CD14-positive monocyte (primary cell): ENCODE measurements around the gene SRGAP1. TPM values are rescaled to one million over a fixed set of nuclear protein-coding genes. Genes with fewer than 3 reads are reported as not detected.
"Not testable (repeated sequence)": the region's sequence is repeated elsewhere in the genome, so short reads cannot be mapped to it uniquely, and the experiment has no call there.

ENCODE experiments used
- DNase-seq, 3 donors: peaks; one replicate each; pipeline ENCODE4 v3.0.0-alpha.2; 2011 to 2022
- H2AFZ ChIP-seq: 2 replicates; pipeline ENCODE4 v1.6.0; 2012; ENCODE audit warnings: mild to moderate bottlenecking, low read depth, low read length, inconsistent platforms; ENCODE audit not compliant: insufficient read depth, poor library complexity, severe bottlenecking
- H3K27ac ChIP-seq, 2 donors: 1 replicate in 1 of 2; 2 replicates in 1 of 2; pipeline ENCODE4 v1.5.1; 2012 to 2013; ENCODE audit warnings: low read length in 2 of 2, control low read depth in 1 of 2, inconsistent platforms in 1 of 2, low read depth in 1 of 2, mild to moderate bottlenecking in 1 of 2
- H3K27me3 ChIP-seq, 2 donors: one replicate each; pipeline versions ENCODE4 v1.6.0 to v1.6.1; 2011 to 2013; ENCODE audit warnings: low read length in 2 of 2; ENCODE audit not compliant: control insufficient read depth in 2 of 2, insufficient read depth in 2 of 2
- H3K36me3 ChIP-seq, 2 donors: replicated peaks in 1 of 2; 1 replicate in 1 of 2; 2 replicates in 1 of 2; pipeline versions ENCODE4 v1.5.1 to v1.6.1; 2012 to 2013; ENCODE audit warnings: low read length in 2 of 2, control low read depth in 1 of 2, inconsistent platforms in 1 of 2, mild to moderate bottlenecking in 1 of 2; ENCODE audit not compliant: insufficient read depth in 2 of 2, control insufficient read depth in 1 of 2
- H3K4me1 ChIP-seq, 2 donors: 1 replicate in 1 of 2; 2 replicates in 1 of 2; pipeline versions ENCODE4 v1.5.1 to v1.6.1; 2012 to 2013; ENCODE audit warnings: low read length in 2 of 2, control low read depth in 1 of 2, inconsistent platforms in 1 of 2, mild to moderate bottlenecking in 1 of 2, moderate library complexity in 1 of 2; ENCODE audit not compliant: insufficient read depth in 2 of 2, control insufficient read depth in 1 of 2
- H3K4me2 ChIP-seq: replicated peaks from 2 replicates; pipeline ENCODE3; 2012; ENCODE audit warnings: low read length, moderate library complexity, mild to moderate bottlenecking; ENCODE audit not compliant: poor library complexity, severe bottlenecking; ENCODE audit errors: extremely low read depth
- H3K4me3 ChIP-seq, 3 experiments: fragments of 200-600 bp in 1 of 3; sonication (generic) in 1 of 3; replicated peaks in 1 of 3; 1 replicate in 2 of 3; 2 replicates in 1 of 3; pipeline ENCODE4 v1.5.1; 2011 to 2013; ENCODE audit warnings: low read length in 3 of 3, mild to moderate bottlenecking in 3 of 3, control low read depth in 2 of 3, low read depth in 2 of 3, inconsistent platforms in 1 of 3, moderate library complexity in 1 of 3
- H3K79me2 ChIP-seq: 2 replicates; pipeline ENCODE4 v1.6.0; 2012; ENCODE audit warnings: mild to moderate bottlenecking, control low read depth, inconsistent platforms, low read length, moderate library complexity; ENCODE audit not compliant: insufficient read depth
- H3K9ac ChIP-seq: 2 replicates; pipeline ENCODE4 v1.6.0; 2017; ENCODE audit warnings: low read length, mild to moderate bottlenecking; ENCODE audit not compliant: insufficient read depth, poor library complexity, severe bottlenecking
- H3K9me3 ChIP-seq, 2 donors: replicated peaks in 1 of 2; 1 replicate in 1 of 2; 2 replicates in 1 of 2; pipeline versions ENCODE4 v1.5.1 to v1.6.1; 2012 to 2013; ENCODE audit warnings: low read length in 2 of 2, control low read depth in 1 of 2; ENCODE audit not compliant: control insufficient read depth in 1 of 2, insufficient read depth in 1 of 2
- H4K20me1 ChIP-seq: 2 replicates; pipeline ENCODE4 v1.6.0; 2012; ENCODE audit warnings: mild to moderate bottlenecking, low read length, control low read depth, moderate library complexity; ENCODE audit not compliant: insufficient read depth
- H3K27ac Mint-ChIP-seq, 7 donors: one replicate each; pipeline ENCODE4 v1.8.0; 2020; ENCODE audit warnings: mild to moderate bottlenecking in 7 of 7, mixed read lengths in 7 of 7, moderate library complexity in 6 of 7, inconsistent platforms in 2 of 7
- H3K27me3 Mint-ChIP-seq, 3 donors: one replicate each; pipeline ENCODE4 v1.8.0; 2021 to 2022; ENCODE audit warnings: low read depth in 3 of 3, mild to moderate bottlenecking in 3 of 3, mixed read lengths in 3 of 3, moderate library complexity in 3 of 3, inconsistent platforms in 1 of 3
- H3K36me3 Mint-ChIP-seq, 2 donors: one replicate each; pipeline ENCODE4 v1.8.0; 2020; ENCODE audit warnings: mixed read lengths in 2 of 2, inconsistent platforms in 1 of 2, mild to moderate bottlenecking in 1 of 2
- H3K4me1 Mint-ChIP-seq: one replicate; pipeline ENCODE4 v1.8.0; 2020; ENCODE audit warnings: mild to moderate bottlenecking, mixed read lengths
- H3K4me3 Mint-ChIP-seq, 2 donors: one replicate each; pipeline ENCODE4 v1.8.0; 2020; ENCODE audit warnings: mild to moderate bottlenecking in 2 of 2, mixed read lengths in 2 of 2, moderate library complexity in 1 of 2
- H3K9me3 Mint-ChIP-seq, 7 donors: one replicate each; pipeline ENCODE4 v1.8.0; 2020 to 2022; ENCODE audit warnings: mixed read lengths in 7 of 7, mild to moderate bottlenecking in 6 of 7, moderate library complexity in 6 of 7, inconsistent platforms in 2 of 7
- whole genome bisulfite sequencing: methylation state at CpG from one replicate; pipeline ENCODE4 v1.1.5; 2013; ENCODE audit warnings: missing lambda C conversion rate; ENCODE audit not compliant: insufficient coverage; 5-methylcytosine and 5-hydroxymethylcytosine counted together
- intact Hi-C, 2 donors: fragments of 100-400 bp; cut with micrococcal nuclease; formaldehyde crosslinking; loops; one replicate each; pipeline versions ENCODE4 v1.15.0 to v1.15.1; 2023
- polyA plus RNA-seq, 3 donors: library from polyadenylated mRNA; depleted of rRNA in 1 of 3; unstranded in 2 of 3; stranded (reverse) in 1 of 3; fragments of 300-500 nt in 2 of 3; fragments of >200 nt in 1 of 3; fragmentation: Illumina TruSeq in 2 of 3; gene quantifications; 1 replicate in 2 of 3; 2 replicates in 1 of 3; pipeline ENCODE4 v1.2.3, GENCODE V29; 2012 to 2021
- TF ChIP-seq, protein P1 (sequence below): fragments of 200-600 bp; IDR thresholded peaks from one replicate; pipeline ENCODE4 v1.8.0; 2022; ENCODE audit warnings: antibody characterized with exemption, mild to moderate bottlenecking

SRGAP1 gene
- polyA plus RNA-seq, 3 donors = 0.05 to 0.52 (median 0.07) TPM

DNA sequence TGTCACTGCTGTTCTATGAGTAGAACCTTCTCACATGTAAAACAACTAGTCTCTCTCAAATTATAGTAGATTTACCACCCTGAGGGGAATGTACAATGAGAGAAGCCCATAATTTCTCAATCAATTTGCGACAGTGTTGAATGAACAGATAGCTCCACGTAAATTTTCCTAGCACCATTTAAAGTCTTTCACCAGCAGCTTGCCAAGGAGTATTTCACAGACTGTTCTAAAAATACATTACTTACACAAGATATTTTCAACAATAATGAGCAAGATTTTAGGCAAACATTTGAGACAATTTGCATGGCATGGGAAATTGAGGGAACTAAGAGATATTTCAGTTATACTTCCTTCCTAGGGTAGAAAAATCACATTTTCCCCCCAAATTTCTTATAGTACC, 226.0 kb downstream of the SRGAP1 start:
- H3K27ac Mint-ChIP-seq = no peak overlapping the region
- peaks cover 0 to 6% (median 2%) of the 10 kb centered on the region in 7 donors for H3K9me3 Mint-ChIP-seq
- Histone ChIP-seq H3K27ac (no peak overlapping the region), H3K36me3 (no peaks in the 10 kb centered on the region), H3K79me2 (no peaks in the 10 kb centered on the region), H3K4me3 (no peak overlapping the region), H4K20me1 (no peaks in the 10 kb centered on the region), H3K9ac (no peak overlapping the region), H3K4me1 (no peaks in the 10 kb centered on the region), H3K4me2 (no peak overlapping the region), H2AFZ (no peak overlapping the region), H3K27me3 (no peaks in the 10 kb centered on the region), H3K9me3 (peaks cover 0 to 4% of the 10 kb centered on the region in 2 donors)
- WGBS = no CpG with 5 or more reads among the region's 2 CpGs
- H3K27me3 Mint-ChIP-seq = peaks cover 0 to 2% (median 1%) of the 10 kb centered on the region in 3 donors
- no peak for DNase-seq
- TF ChIP-seq, protein P1, sequence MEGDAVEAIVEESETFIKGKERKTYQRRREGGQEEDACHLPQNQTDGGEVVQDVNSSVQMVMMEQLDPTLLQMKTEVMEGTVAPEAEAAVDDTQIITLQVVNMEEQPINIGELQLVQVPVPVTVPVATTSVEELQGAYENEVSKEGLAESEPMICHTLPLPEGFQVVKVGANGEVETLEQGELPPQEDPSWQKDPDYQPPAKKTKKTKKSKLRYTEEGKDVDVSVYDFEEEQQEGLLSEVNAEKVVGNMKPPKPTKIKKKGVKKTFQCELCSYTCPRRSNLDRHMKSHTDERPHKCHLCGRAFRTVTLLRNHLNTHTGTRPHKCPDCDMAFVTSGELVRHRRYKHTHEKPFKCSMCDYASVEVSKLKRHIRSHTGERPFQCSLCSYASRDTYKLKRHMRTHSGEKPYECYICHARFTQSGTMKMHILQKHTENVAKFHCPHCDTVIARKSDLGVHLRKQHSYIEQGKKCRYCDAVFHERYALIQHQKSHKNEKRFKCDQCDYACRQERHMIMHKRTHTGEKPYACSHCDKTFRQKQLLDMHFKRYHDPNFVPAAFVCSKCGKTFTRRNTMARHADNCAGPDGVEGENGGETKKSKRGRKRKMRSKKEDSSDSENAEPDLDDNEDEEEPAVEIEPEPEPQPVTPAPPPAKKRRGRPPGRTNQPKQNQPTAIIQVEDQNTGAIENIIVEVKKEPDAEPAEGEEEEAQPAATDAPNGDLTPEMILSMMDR = no peak
- H3K4me3 Mint-ChIP-seq = no peak overlapping the region
- intact Hi-C loops = no loop called here
- H3K36me3 Mint-ChIP-seq = no peaks in the 10 kb centered on the region
- H3K4me1 Mint-ChIP-seq = no peaks in the 10 kb centered on the region

DNA sequence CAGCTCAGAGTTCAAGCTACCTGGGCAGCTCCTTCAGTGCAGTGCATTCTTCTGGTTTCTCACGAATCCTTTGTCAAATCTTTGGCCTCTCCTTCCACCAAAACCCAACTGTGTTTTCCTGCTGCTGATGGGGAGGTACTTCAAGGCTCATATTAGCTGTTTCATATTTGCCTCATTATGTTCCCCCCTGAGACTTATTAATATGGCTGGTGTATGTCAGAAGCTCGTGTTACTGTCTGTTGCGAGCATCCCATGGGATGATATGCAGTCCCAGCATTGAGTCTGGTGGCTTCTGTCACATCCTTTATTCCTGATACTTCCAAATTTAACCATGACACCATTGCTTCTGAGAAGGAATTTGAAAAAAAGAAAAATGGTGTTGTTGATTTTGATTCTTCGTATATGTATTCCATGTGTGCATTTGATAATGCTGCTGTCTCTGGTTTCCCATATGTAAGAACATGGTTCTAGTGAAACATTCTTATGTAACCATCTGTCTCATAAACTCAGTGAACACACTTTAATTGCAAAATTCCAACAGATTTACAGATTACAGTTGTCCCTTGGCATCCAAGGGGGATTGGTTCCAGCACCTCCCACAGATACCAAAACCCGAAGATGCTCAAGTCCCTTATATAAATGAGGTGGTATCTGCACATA, 228.5 kb downstream of the SRGAP1 start:
- no peak overlapping the region for H2AFZ ChIP-seq
- H3K4me3 Mint-ChIP-seq = no peak overlapping the region
- H3K27ac Mint-ChIP-seq = no peak overlapping the region
- no peaks in the 10 kb centered on the region for H3K4me1 ChIP-seq
- TF ChIP-seq, protein P1 = no peak
- H3K4me1 Mint-ChIP-seq = no peaks in the 10 kb centered on the region
- H3K79me2 ChIP-seq = no peaks in the 10 kb centered on the region
- no peaks in the 10 kb centered on the region for H3K36me3 ChIP-seq
- no peaks in the 10 kb centered on the region for H3K27me3 ChIP-seq
- intact Hi-C loops = no loop called here
- no peaks in the 10 kb centered on the region for H4K20me1 ChIP-seq
- no peak overlapping the region for H3K4me3 ChIP-seq
- no peaks in the 10 kb centered on the region for H3K36me3 Mint-ChIP-seq
- H3K4me2 ChIP-seq = no peak overlapping the region
- H3K9ac ChIP-seq = no peak overlapping the region
- H3K9me3 ChIP-seq = peaks cover 0 to 4% of the 10 kb centered on the region in 2 donors
- H3K9me3 Mint-ChIP-seq = peaks cover 0 to 6% (median 2%) of the 10 kb centered on the region in 7 donors
- DNase-seq = no peak
- WGBS = no CpG with 5 or more reads among the region's 5 CpGs
- no peak overlapping the region for H3K27ac ChIP-seq
- peaks cover 0 to 4% (median 1%) of the 10 kb centered on the region in 3 donors for H3K27me3 Mint-ChIP-seq

DNA sequence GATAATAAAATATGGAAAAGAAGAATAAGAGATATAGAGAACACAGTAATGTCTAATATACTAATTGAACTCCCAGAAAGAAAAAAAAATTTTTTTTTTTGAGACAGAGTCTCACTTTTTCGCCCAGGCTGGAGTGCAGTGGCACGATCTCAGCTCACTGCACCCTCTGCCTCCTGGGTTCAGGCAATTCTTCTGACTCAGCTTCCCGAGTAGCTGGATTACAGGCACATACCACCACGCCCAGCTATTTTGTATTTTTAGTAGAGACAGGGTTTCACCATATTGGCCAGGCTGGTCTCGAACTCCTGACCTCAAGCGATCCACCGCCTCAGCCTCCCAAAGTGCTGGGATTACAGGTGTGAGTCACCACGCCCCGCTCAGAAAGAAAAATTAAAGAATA, 232.1 kb downstream of the SRGAP1 start:
- H3K4me1 Mint-ChIP-seq, H3K27ac ChIP-seq, H3K9ac ChIP-seq, H3K4me1 ChIP-seq, H3K4me3 Mint-ChIP-seq, H3K36me3 Mint-ChIP-seq, H3K4me3 ChIP-seq, H2AFZ ChIP-seq, H3K27me3 ChIP-seq, H3K36me3 ChIP-seq, H3K27me3 Mint-ChIP-seq, H3K27ac Mint-ChIP-seq, H3K9me3 ChIP-seq, DNase-seq, H3K4me2 ChIP-seq, H3K79me2 ChIP-seq, H4K20me1 ChIP-seq, intact Hi-C loops, H3K9me3 Mint-ChIP-seq: not testable (repeated sequence)
- WGBS = 100% methylated on average over 2 of the region's 9 CpGs
